Activated naive CD8-positive, alpha-beta T cell treated with anti-CD3 and anti-CD28 coated beads for 36 hours (primary cell): Measurements from ENCODE around the gene VPS33B. TPM values are rescaled to one million over a fixed set of nuclear protein-coding genes. Genes with fewer than 3 reads are reported as not detected.

Source experiments
- DNase-seq: peaks from one replicate; pipeline ENCODE4 v3.0.0; 2021
- H3K27ac Mint-ChIP-seq: one replicate; pipeline ENCODE4 v1.8.0; 2022; ENCODE audit warnings: mild to moderate bottlenecking, moderate library complexity, mixed read lengths
- H3K27me3 Mint-ChIP-seq: one replicate; pipeline ENCODE4 v1.8.0; 2022; ENCODE audit warnings: mild to moderate bottlenecking, mixed read lengths
- H3K36me3 Mint-ChIP-seq: one replicate; pipeline ENCODE4 v1.8.0; 2021; ENCODE audit warnings: mild to moderate bottlenecking, mixed read lengths
- H3K4me1 Mint-ChIP-seq: one replicate; pipeline ENCODE4 v1.8.0; 2021; ENCODE audit warnings: mixed read lengths
- H3K4me3 Mint-ChIP-seq: one replicate; pipeline ENCODE4 v1.8.0; 2022; ENCODE audit warnings: mild to moderate bottlenecking, moderate library complexity, mixed read lengths
- H3K9me3 Mint-ChIP-seq: one replicate; pipeline ENCODE4 v1.8.0; 2022; ENCODE audit warnings: mixed read lengths
- total RNA-seq, 2 experiments: library from RNA; stranded (reverse); gene quantifications; one replicate each; pipeline ENCODE4 v1.2.3, GENCODE V29; 2021

VPS33B gene
- total RNA-seq, 2 experiments from 2014 or later, result 17.2 to 23.3 TPM

- H3K27me3 Mint-ChIP-seq, result no peaks in the 10 kb centered on the region
- H3K36me3 Mint-ChIP-seq, result peaks cover 27% of the 10 kb centered on the region
- DNase-seq, result no peak
- H3K27ac Mint-ChIP-seq, result no peak overlapping the region
- no peaks in the 10 kb centered on the region for H3K9me3 Mint-ChIP-seq
- no peak overlapping the region for H3K4me3 Mint-ChIP-seq
- H3K4me1 Mint-ChIP-seq, result no peaks in the 10 kb centered on the region
Observed at GRCh38 chr15:91001209-91001608, 21.2 kb downstream of the VPS33B start.

DNA sequence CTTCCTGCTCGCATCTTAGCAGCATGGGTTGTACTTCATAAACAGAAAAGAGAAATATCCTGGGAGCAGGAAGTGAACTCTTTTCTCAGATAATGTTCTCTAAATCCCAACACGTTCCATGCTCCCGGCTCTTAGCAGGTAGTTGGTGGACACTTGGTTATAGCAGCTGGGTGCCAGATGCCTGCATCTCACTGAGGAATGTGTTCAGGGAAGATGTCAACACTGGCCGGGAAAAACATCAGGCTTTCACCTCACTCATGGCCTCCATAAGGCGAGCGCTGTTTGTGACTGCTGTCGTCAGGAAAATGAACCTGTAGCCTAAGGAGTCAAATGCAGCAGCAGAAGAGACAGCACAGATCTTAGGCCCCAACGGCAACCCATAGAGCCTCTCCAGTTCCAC lies 23.7 kb downstream of the VPS33B start:
- no peaks in the 10 kb centered on the region for H3K27me3 Mint-ChIP-seq
- H3K27ac Mint-ChIP-seq, result no peak overlapping the region
- H3K4me1 Mint-ChIP-seq, result peaks cover 4% of the 10 kb centered on the region
- H3K4me3 Mint-ChIP-seq, result no peak overlapping the region
- no peaks in the 10 kb centered on the region for H3K9me3 Mint-ChIP-seq
- H3K36me3 Mint-ChIP-seq, result peaks cover 26% of the 10 kb centered on the region
- DNase-seq, result no peak

GRCh38 chr15:90994417-90995311 lies 27.7 kb downstream of the VPS33B start, which contains the start of gene PRC1:
Gene PRC1, minus strand, starts transcription at chr15:90994535. Its CDS starts 118 bp downstream, at chr15:90994417.
- peak within 1 kb of the TSS; percentile 99 for H3K4me3 Mint-ChIP-seq
- H3K27ac Mint-ChIP-seq, result peak within 1 kb of the TSS; percentile 99
- peaks cover 31% of the 10 kb centered on the region for H3K36me3 Mint-ChIP-seq
- DNase-seq, result peak; percentile 99
- H3K9me3 Mint-ChIP-seq, result no peaks in the 10 kb centered on the region
- H3K4me1 Mint-ChIP-seq, result peaks cover 16% of the 10 kb centered on the region
- H3K27me3 Mint-ChIP-seq, result peaks cover 2% of the 10 kb centered on the region

DNA sequence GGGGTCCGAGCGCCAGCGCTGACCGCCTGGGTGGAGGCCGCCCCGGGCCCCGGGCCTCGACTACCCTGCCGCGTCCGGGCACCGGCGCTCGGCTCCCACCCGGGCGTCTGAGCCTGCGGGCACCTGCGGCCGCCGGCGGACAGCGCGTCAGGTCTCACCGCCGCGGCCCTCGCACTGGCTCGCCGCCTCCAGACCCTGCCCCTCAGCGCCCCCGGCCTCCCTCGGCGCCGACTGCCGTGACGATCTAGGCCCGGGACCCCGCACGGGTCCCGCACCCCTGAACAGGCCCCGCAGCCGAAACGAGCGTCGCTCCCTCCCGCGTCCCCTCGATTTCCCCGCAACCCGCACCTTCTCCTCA lies 28.4 kb downstream of the VPS33B start:
- Mint-ChIP-seq H3K9me3 (no peaks in the 10 kb centered on the region), H3K27me3 (peaks cover 2% of the 10 kb centered on the region), H3K36me3 (peaks cover 29% of the 10 kb centered on the region), H3K4me3 (peak overlapping the region; percentile 99), H3K4me1 (peaks cover 16% of the 10 kb centered on the region), H3K27ac (peak overlapping the region; percentile 99)
- DNase-seq, result peak; percentile 33

GRCh38 chr15:90991587-90992285 lies 30.7 kb downstream of the VPS33B start:
- Mint-ChIP-seq H3K27ac (no peak overlapping the region), H3K4me1 (peaks cover 23% of the 10 kb centered on the region), H3K9me3 (no peaks in the 10 kb centered on the region), H3K4me3 (no peak overlapping the region), H3K27me3 (peaks cover 2% of the 10 kb centered on the region), H3K36me3 (peaks cover 20% of the 10 kb centered on the region)
- DNase-seq, result no peak

DNA sequence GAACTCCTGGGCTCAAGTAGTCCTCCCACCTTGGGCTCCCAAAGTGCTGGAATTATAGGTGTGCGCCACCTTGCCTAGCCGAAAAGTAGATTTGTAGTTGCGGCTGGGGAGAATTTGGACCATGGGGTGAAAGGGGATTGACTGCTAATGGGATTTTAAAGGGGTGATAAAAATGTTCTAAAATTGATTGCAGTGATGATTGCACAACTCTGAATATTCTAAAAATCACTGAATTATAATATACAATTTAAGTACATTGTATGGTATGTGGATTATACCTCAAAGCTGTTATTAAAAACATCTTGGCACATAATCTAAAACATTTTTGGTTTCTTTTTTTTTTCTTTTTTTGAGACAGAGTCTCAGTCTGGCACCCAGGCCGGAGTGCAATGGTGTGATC lies 31.9 kb downstream of the VPS33B start:
- no peaks in the 10 kb centered on the region for H3K9me3 Mint-ChIP-seq
- peaks cover 20% of the 10 kb centered on the region for H3K36me3 Mint-ChIP-seq
- no peak overlapping the region for H3K4me3 Mint-ChIP-seq
- H3K27ac Mint-ChIP-seq, result no peak overlapping the region
- peaks cover 20% of the 10 kb centered on the region for H3K4me1 Mint-ChIP-seq
- no peak for DNase-seq
- peaks cover 2% of the 10 kb centered on the region for H3K27me3 Mint-ChIP-seq

- DNase-seq, result no peak
- Mint-ChIP-seq H3K4me1 (peaks cover 19% of the 10 kb centered on the region), H3K4me3 (no peak overlapping the region), H3K27ac (no peak overlapping the region), H3K9me3 (no peaks in the 10 kb centered on the region), H3K36me3 (peaks cover 18% of the 10 kb centered on the region), H3K27me3 (peaks cover 2% of the 10 kb centered on the region)
Observed at GRCh38 chr15:90989040-90989768, 33.2 kb downstream of the VPS33B start.

- DNase-seq, result no peak
- peaks cover 20% of the 10 kb centered on the region for H3K36me3 Mint-ChIP-seq
- no peaks in the 10 kb centered on the region for H3K9me3 Mint-ChIP-seq
- H3K4me3 Mint-ChIP-seq, result no peak overlapping the region
- H3K4me1 Mint-ChIP-seq, result peaks cover 17% of the 10 kb centered on the region
- H3K27me3 Mint-ChIP-seq, result peaks cover 2% of the 10 kb centered on the region
- H3K27ac Mint-ChIP-seq, result no peak overlapping the region
Observed at GRCh38 chr15:90988296-90988695, 34.1 kb downstream of the VPS33B start.

GRCh38 chr15:90987561-90988141 lies 34.7 kb downstream of the VPS33B start:
- DNase-seq, result no peak
- no peaks in the 10 kb centered on the region for H3K9me3 Mint-ChIP-seq
- H3K4me1 Mint-ChIP-seq, result peaks cover 13% of the 10 kb centered on the region
- H3K27ac Mint-ChIP-seq, result no peak overlapping the region
- peaks cover 2% of the 10 kb centered on the region for H3K27me3 Mint-ChIP-seq
- H3K4me3 Mint-ChIP-seq, result no peak overlapping the region
- H3K36me3 Mint-ChIP-seq, result peaks cover 21% of the 10 kb centered on the region

DNA sequence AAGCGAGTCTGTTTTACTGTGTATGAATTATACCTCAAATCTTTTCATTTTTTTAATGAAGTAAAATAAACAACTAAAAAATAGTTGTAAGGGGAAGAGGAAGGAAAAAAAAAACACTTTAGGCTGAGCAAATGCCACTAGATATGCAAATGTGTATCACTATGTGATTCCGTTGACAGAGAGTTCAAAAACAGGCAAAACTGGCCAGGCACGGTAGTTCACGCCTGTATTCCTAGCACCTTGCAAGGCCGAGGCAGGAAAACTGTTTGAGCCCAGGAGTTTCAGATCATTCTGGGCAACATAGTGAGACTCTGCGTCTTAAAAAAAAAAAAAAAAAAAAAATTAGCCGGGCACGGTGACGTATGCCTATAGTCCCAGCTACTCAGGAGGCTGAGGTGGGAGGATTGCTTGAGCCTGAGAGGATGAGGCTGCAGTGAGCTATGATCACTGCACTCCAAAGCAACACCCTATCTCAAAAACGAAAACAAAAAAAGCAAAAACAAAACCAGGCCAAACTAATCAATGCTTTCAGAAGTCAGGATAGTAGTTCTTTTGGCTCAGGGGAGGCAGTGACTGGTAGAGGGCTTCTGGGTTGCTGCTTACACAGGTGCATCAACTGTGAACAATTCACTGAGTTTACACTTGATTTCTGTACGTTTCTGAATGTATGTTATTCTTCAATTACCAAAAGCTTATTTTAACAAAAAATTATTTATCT lies 35.4 kb downstream of the VPS33B start:
- H3K27ac Mint-ChIP-seq, result no peak overlapping the region
- peaks cover 22% of the 10 kb centered on the region for H3K36me3 Mint-ChIP-seq
- H3K9me3 Mint-ChIP-seq, result no peaks in the 10 kb centered on the region
- peaks cover 13% of the 10 kb centered on the region for H3K4me1 Mint-ChIP-seq
- no peak overlapping the region for H3K4me3 Mint-ChIP-seq
- peaks cover 1% of the 10 kb centered on the region for H3K27me3 Mint-ChIP-seq
- no peak for DNase-seq

- no peak for DNase-seq
- Mint-ChIP-seq H3K27me3 (no peaks in the 10 kb centered on the region), H3K4me1 (peaks cover 3% of the 10 kb centered on the region), H3K27ac (no peak overlapping the region), H3K4me3 (no peak overlapping the region), H3K36me3 (peaks cover 48% of the 10 kb centered on the region), H3K9me3 (no peaks in the 10 kb centered on the region)
Observed at GRCh38 chr15:90982135-90982534, 40.3 kb downstream of the VPS33B start.

- Mint-ChIP-seq H3K36me3 (peaks cover 48% of the 10 kb centered on the region), H3K27me3 (no peaks in the 10 kb centered on the region), H3K9me3 (no peaks in the 10 kb centered on the region), H3K27ac (no peak overlapping the region), H3K4me3 (no peak overlapping the region), H3K4me1 (peaks cover 3% of the 10 kb centered on the region)
- no peak for DNase-seq
Observed at GRCh38 chr15:90981681-90982080, 40.7 kb downstream of the VPS33B start.

DNA sequence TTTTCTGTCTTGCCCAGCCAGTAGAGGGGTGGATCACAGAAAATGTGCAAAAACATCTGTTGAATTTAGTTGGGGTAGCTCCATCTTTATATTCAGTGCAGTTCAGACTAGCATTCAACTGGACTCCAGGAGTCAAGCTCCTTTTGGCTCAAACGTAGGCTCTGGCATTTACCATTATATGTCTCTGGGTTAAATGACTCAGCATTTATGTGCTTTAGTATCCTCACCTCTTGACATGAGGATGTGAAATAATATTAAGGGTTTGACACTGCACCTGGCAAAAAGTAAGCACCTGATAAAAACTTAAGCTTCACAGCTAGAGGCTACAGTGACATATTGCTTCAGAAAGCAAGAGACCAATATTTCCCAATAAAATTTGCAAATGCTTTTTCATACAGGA lies 42.8 kb downstream of the VPS33B start:
- Mint-ChIP-seq H3K4me3 (no peak overlapping the region), H3K27me3 (no peaks in the 10 kb centered on the region), H3K4me1 (peaks cover 3% of the 10 kb centered on the region), H3K9me3 (no peaks in the 10 kb centered on the region), H3K36me3 (peaks cover 59% of the 10 kb centered on the region), H3K27ac (no peak overlapping the region)
- no peak for DNase-seq

DNA sequence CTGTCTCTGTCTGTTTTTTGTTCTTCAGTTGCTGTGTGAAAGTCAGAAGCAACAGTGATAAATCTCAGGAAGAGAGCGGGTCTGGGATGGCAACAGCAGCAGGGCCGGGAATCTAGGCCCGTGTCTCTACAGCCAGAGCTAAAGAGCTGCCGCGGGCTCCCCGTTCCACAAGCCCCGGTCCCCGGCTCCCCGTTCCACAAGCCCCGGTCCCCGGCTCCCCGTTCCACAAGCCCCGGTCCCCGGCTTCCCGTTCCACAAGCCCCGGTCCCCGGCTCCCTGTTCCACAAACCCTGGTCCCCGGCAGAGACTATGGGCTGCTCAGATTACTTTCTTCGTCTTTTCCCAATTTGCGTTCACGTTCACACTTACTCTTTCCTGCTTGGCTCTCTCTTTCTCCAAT lies 48.2 kb downstream of the VPS33B start:
- H3K4me3 Mint-ChIP-seq, result no peak overlapping the region
- no peaks in the 10 kb centered on the region for H3K9me3 Mint-ChIP-seq
- DNase-seq, result no peak
- no peaks in the 10 kb centered on the region for H3K27me3 Mint-ChIP-seq
- H3K27ac Mint-ChIP-seq, result no peak overlapping the region
- H3K36me3 Mint-ChIP-seq, result peaks cover 46% of the 10 kb centered on the region
- no peaks in the 10 kb centered on the region for H3K4me1 Mint-ChIP-seq
